ENCODE data around the gene ANO10. TPM values are rescaled to one million over a fixed set of nuclear protein-coding genes. Genes with fewer than 3 reads are reported as not detected.

Gene ANO10
- total RNA-seq, 2 donors from 2014 or later, result 83.8 to 112 TPM

DNA sequence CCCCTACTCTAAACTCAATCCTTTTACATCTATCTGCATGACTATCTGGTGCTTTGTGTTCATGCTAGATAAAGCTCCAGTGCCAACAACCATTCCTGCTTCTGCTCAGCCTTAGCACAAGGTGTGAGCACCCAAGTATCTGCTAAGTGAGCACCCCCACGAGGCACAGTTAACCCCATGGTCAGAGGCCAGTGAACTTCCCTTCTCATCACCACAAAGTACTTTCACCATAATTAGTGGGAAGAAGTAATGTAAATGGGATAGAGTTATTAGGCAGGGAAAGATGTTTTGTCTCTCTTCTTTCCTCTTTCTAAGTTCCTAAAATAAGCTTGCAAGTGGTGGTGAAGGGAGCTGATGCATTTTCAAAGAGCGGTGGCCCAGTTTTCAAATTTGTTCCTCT is 96.4 kb downstream of the ANO10 start:
- peaks cover 9% of the 10 kb centered on the region for H3K9me3 Mint-ChIP-seq
- H3K4me3 Mint-ChIP-seq, result no peak overlapping the region
- H3K4me1 Mint-ChIP-seq, result peaks cover 3% of the 10 kb centered on the region
- no peak overlapping the region for H3K4me3 ChIP-seq (ENCODE audit: low read length)
- H3K36me3 Mint-ChIP-seq (ENCODE audit: low read depth), result peaks cover 33% of the 10 kb centered on the region
- no peak for DNase-seq
- H3K27me3 ChIP-seq (ENCODE audit: control insufficient read depth, insufficient read depth, low read length, poor library complexity, severe bottlenecking), result no peaks in the 10 kb centered on the region
- no peak overlapping the region for H3K27ac ChIP-seq (ENCODE audit: low read depth, low read length)
- H3K27me3 Mint-ChIP-seq (ENCODE audit: insufficient read depth), result peaks cover 4% of the 10 kb centered on the region
- TF ChIP-seq, protein P1, sequence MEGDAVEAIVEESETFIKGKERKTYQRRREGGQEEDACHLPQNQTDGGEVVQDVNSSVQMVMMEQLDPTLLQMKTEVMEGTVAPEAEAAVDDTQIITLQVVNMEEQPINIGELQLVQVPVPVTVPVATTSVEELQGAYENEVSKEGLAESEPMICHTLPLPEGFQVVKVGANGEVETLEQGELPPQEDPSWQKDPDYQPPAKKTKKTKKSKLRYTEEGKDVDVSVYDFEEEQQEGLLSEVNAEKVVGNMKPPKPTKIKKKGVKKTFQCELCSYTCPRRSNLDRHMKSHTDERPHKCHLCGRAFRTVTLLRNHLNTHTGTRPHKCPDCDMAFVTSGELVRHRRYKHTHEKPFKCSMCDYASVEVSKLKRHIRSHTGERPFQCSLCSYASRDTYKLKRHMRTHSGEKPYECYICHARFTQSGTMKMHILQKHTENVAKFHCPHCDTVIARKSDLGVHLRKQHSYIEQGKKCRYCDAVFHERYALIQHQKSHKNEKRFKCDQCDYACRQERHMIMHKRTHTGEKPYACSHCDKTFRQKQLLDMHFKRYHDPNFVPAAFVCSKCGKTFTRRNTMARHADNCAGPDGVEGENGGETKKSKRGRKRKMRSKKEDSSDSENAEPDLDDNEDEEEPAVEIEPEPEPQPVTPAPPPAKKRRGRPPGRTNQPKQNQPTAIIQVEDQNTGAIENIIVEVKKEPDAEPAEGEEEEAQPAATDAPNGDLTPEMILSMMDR (conservative IDR thresholded peaks at IDR 0.05), result no peak
- H3K9me3 ChIP-seq (ENCODE audit: control insufficient read depth, low read length), result peaks cover 29% of the 10 kb centered on the region
- H3K4me1 ChIP-seq (ENCODE audit: control insufficient read depth, insufficient read depth, low read length), result no peaks in the 10 kb centered on the region
- no peak overlapping the region for H3K9ac ChIP-seq (ENCODE audit: extremely low read depth, low read length, poor library complexity, severe bottlenecking)
- H3K27ac Mint-ChIP-seq, result no peak overlapping the region
- 86 to 100% methylated on average over 1 to 2 of the region's 2 CpGs for WGBS, 2 experiments (ENCODE audit: insufficient coverage in 1 of 2, insufficient read length in 1 of 2)
- H3K36me3 ChIP-seq (ENCODE audit: control insufficient read depth, insufficient read depth, low read length), result peaks cover 28% of the 10 kb centered on the region

DNA sequence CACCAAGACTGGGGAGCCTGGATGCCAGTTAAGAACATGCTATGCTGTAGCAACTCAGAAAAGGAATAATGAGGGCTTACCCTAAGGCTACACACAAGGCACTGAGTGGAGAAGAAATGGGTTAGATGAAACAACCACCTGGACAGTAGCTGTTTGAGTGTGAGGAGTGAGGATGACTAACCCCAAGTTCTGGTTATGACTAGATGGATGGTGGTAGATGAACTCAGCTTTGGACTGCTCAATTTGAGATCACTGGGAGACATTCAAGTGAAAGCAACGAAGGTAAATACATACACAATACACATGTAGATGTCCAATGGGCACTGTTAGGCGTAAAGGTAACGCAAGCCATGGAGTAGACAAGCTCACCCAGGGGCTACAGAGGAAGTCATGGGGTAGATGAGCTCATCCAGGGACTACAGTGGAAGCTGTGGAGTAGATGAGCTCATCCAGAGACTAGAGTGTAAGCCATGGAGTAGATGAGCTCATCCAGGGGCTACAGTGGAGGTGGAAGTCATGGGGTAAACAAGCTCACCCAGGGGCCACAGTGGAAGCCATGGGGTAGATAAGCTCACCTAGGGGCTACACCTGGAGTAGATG is 98.3 kb downstream of the ANO10 start:
- TF ChIP-seq, protein P1 (conservative IDR thresholded peaks at IDR 0.05), result no peak
- no peaks in the 10 kb centered on the region for H3K27me3 ChIP-seq (ENCODE audit: control insufficient read depth, insufficient read depth, low read length, poor library complexity, severe bottlenecking)
- no peak overlapping the region for H3K4me3 Mint-ChIP-seq
- no peak overlapping the region for H3K27ac ChIP-seq (ENCODE audit: low read depth, low read length)
- no peaks in the 10 kb centered on the region for H3K4me1 ChIP-seq (ENCODE audit: control insufficient read depth, insufficient read depth, low read length)
- peaks cover 39% of the 10 kb centered on the region for H3K9me3 ChIP-seq (ENCODE audit: control insufficient read depth, low read length)
- H3K36me3 ChIP-seq (ENCODE audit: control insufficient read depth, insufficient read depth, low read length), result peaks cover 33% of the 10 kb centered on the region
- H3K9me3 Mint-ChIP-seq, result peaks cover 24% of the 10 kb centered on the region
- peaks cover 3% of the 10 kb centered on the region for H3K4me1 Mint-ChIP-seq
- peaks cover 4% of the 10 kb centered on the region for H3K27me3 Mint-ChIP-seq (ENCODE audit: insufficient read depth)
- no peak for DNase-seq
- WGBS, 2 experiments (ENCODE audit: insufficient coverage in 1 of 2, insufficient read length in 1 of 2), result 98 to 100% methylated on average over 2 to 3 of the region's 3 CpGs
- H3K36me3 Mint-ChIP-seq (ENCODE audit: low read depth), result peaks cover 41% of the 10 kb centered on the region
- no peak overlapping the region for H3K4me3 ChIP-seq (ENCODE audit: low read length)
- no peak overlapping the region for H3K9ac ChIP-seq (ENCODE audit: extremely low read depth, low read length, poor library complexity, severe bottlenecking)
- no peak overlapping the region for H3K27ac Mint-ChIP-seq

DNA sequence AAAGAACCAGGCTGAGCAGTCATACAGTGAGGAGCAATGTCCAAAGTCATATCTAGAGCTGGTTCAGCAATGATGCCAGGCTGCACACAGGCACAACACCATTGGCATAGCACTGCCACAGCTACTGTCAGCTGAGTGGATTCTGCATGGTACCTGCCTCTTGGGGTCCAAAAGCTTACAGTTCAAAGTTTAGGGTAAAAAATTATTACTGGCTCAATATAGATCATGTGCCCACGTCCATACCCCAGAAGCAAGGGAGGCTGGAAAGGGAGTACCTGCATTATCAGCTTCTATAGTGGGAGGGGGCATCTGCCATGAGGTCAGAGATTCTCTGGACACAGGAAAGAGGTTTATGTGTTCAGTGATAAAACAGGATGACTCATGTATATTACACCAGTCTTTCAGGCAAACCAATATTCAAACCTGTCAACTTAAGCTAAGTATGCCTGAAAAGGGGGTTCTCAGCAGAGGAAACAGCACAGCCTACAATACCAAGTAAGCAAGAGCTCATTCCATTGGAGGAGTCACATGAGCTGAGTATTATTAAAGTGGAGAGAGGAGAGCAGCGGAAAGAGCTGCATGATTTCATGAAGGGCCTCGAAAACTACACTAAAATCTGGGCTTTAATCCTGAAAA is 99.0 kb downstream of the ANO10 start:
- peaks cover 37% of the 10 kb centered on the region for H3K9me3 ChIP-seq (ENCODE audit: control insufficient read depth, low read length)
- no peak overlapping the region for H3K9ac ChIP-seq (ENCODE audit: extremely low read depth, low read length, poor library complexity, severe bottlenecking)
- Mint-ChIP-seq H3K36me3 (ENCODE audit: low read depth) (peaks cover 44% of the 10 kb centered on the region), H3K27ac (no peak overlapping the region), H3K27me3 (ENCODE audit: insufficient read depth) (peaks cover 4% of the 10 kb centered on the region), H3K9me3 (peaks cover 28% of the 10 kb centered on the region), H3K4me1 (peaks cover 3% of the 10 kb centered on the region), H3K4me3 (no peak overlapping the region)
- TF ChIP-seq, protein P1 (conservative IDR thresholded peaks at IDR 0.05), result no peak
- no peak for DNase-seq
- WGBS, 2 experiments (ENCODE audit: insufficient coverage in 1 of 2, insufficient read length in 1 of 2), result 92 to 96% methylated on average over 2 to 3 of the region's 3 CpGs
- no peaks in the 10 kb centered on the region for H3K4me1 ChIP-seq (ENCODE audit: control insufficient read depth, insufficient read depth, low read length)
- H3K36me3 ChIP-seq (ENCODE audit: control insufficient read depth, insufficient read depth, low read length), result peaks cover 27% of the 10 kb centered on the region
- H3K27me3 ChIP-seq (ENCODE audit: control insufficient read depth, insufficient read depth, low read length, poor library complexity, severe bottlenecking), result no peaks in the 10 kb centered on the region
- no peak overlapping the region for H3K27ac ChIP-seq (ENCODE audit: low read depth, low read length)
- no peak overlapping the region for H3K4me3 ChIP-seq (ENCODE audit: low read length)
